Ammon's horn (tissue), 1 donor: ENCODE data around the gene RBFOX2.
"Not testable (repeated sequence)": the region's sequence is repeated elsewhere in the genome, so short reads cannot be mapped to it uniquely, and the experiment has no call there.

Source experiments
- DNase-seq: peaks from one replicate; pipeline ENCODE4 v3.0.0-alpha.2; 2016; ENCODE audit warnings: low spot score

Gene RBFOX2

DNA sequence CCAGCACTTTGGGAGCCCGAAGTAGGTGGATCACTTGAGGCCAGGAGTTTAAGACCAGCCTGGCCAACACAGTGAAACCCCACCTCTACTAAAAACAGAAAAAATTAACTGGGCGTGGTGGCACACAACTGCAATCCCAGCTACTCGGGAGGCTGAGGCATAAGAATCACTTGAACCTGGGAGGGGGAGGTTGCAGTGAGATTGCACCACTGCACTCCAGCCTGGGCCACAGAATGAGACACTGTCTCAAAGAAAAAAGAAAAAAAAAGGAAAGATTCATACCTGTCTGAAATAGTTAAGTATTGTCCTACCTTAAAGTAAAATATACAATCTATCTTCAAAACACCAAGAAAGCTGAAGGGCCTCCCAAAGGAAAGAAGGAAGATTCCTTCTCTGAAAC is 20.1 kb downstream of the RBFOX2 start:
- no peak for DNase-seq

DNA sequence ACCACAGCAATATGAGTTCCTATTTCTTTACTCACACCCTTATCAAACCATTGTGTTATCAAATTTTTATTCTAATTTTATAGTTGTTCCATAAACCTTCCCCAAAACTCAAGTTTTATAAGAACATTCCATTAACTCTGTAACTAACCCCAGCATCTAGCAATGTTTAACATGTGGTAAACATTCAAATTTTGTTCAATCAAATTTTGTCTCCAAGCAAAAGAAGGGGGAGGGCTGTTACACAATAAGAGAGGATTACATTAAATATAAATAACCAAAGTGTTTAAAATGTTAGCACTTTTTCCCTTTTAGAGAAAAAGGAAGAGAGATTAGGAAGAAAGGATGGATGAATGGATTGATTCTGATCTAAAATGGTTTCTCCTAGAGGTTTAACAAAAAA is 20.5 kb downstream of the RBFOX2 start:
- no peak for DNase-seq

DNA sequence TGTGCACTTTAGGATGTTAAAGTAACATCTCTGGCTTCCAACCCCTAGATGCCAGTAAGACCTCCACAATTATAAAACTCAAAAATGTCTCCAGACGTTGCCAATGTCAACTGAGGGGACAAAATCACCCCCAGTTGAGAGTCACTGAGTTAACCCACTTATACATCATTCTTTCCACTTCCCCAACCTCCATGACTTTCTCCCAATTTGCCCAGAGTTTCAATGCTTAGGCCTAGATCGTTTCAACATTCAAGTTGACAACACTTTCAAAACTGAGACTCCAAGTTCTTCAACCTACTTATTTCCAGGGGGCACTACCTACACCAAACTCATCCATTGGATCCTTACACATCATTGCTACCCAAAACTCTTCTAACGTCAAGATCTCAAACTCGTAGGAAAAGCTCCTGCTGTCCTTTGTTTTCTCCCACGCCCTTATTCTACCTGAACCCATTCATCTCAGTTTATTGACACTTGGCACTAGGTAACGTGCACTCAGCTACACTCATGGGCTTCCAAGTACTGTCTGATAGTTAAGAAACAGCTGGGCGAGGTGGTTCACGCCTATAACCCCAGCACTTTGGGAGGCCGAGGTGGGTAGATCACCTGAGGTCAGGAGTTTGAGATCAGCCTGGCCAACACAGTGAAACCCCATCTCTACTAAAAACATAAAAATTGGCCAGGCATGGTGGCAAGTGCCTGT is 24.5 kb downstream of the RBFOX2 start:
- DNase-seq = no peak

DNA sequence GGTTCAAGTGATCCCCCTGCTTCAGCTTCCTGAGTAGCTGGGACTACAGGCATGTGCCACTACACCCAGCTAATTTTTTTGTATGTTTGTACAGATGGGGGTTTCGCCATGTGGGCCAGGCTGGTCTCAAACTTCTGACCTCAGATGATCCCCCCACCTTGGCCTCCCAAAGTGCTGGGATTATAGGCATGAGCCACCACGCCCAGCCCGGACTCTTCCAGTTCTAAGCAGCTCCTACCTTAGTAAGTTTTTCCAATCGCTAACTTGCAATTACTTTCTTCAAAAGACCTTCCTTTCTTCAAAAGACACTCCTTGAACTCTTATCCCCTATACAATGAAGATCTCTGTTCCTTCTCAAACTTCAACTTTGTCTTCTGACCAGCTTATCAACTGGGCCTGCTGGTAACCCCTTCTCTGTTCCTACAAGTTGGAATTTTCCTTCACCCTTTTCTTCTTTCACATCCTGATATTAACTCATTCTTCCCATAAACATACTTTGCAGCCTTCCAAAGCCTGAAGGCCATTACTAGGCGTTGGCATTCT is 25.8 kb downstream of the RBFOX2 start:
- no peak for DNase-seq

DNA sequence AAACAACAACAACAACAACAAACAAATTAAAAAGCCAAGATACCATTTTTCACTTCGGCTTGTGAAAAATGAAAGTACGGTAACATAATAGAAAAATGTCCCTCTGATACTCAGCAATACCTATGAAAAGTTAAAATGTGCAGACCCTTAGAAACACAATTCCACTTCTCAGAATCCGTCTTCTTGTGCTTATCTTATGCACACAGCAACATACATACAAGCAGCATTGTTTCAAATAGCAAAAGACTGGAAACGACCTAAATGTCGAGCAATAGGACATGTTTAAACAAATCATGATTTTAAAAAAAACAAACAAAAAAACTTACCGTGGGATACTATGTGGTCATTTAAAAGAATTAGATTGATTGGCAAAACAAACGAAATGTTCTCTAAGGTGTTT is 26.5 kb downstream of the RBFOX2 start:
- no peak for DNase-seq

DNA sequence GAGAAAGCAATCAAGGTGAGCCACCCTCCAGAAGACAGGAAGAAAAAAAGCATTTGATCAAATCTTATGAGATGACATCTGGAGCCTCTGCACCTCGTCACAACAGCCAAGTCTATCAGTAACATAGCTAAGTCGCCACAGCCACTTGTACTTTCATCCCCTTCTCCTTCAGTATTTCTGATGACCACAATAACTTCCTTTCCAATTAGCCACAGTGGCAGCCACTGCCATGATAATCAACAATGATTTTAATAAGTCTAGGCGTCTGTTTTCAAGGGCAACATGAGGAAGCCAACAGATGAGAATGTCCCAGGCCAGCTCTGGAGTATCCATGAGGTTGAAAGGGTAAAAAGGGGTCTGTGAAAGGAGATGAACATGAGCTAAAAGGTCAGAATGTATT is 29.9 kb downstream of the RBFOX2 start:
- DNase-seq = no peak

DNA sequence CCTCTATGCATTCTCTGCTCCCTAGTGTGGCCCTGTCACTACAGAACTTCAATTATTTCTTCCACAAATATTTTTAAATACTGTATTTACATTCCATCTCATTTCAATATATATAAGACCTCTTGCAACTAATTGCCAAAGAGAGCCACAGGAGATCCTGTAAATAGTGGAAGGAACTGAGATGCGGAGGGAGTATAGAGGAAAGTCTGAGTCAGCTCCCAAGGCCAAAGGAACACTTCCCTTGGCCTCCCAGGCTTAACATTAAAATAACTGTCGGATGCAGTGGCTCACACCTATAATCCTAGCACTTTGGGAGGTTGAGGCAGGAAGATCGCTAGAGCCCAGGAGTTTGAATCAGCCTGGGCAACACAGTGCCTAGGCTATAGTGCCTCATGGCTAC is 31.2 kb downstream of the RBFOX2 start:
- DNase-seq = no peak

DNA sequence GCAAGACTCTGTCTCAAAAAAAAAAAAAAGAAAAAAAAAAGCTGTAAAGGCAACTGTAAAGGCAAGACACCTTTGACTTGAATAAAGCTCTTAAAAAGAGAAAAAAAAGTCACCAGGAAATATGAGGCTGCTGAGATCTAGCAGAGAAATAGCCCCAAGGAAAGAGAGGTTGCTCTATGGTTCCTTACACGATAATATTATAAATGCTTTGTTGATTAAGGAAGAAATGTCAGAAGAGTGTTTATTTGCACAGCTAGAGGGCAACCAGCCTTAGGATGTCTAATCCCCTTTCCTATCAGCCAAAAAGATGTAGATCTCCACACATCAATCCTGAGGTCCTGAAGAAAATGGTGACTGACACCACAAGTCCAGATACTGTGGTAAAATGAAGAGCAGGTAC is 32.0 kb downstream of the RBFOX2 start:
- no peak for DNase-seq

DNA sequence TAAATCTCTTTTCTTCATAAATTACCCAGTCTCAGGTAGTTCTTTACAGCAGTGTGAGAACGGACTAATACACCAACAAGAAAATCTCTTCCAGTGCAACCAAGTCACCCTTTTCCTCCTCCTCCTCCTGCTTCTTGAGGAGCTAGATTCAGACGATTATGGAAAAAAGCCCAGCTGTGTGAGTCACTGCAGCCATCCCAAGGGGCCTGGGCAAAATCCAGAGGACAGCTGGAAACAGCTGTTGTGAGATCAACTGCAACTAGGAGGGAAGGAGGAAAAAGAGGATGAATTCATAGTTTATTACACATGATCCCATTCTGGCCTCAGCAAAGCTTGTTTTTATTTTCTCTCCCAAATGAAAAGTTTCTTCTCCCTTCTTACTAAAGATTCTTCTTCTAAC is 32.9 kb downstream of the RBFOX2 start:
- no peak for DNase-seq

DNA sequence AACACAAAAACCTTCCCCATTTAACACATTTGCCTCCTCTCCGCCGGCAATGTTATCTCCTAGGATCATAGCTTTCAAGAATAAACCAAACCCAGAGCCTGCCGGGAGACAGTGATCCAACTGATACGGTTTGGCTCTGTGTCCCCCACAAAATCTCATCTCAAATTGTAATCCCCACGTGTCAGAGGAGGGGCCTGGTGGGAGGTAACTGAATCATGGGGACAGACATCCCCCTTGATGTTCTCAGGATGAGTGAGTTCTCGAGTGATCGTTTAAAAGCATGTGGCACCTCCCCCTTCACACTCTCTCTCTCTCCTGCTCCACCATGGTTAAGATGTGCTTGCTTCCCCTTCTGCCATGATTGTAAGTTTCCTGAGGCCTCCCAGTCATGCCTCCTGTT is 33.3 kb downstream of the RBFOX2 start:
- DNase-seq = no peak

DNA sequence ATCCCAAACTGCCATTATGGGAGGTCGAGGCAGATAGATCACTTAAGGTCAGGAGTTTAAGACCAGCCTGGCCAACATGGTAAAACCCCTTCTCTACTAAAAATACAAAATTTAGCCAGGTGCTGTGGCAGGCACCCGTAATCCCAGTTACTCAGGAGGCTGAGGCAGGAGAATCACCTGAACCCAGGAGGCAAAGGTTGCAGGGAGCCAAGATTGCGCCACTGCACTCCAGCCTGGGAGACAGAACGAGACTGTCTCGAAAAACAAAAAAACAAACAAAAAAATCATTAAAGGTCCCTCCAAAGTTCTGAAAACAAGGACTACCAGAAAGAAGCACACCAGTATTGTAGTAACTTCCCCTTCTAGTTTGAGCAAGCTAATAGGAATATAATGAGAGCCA is 34.9 kb downstream of the RBFOX2 start:
- DNase-seq = not testable (repeated sequence)

DNA sequence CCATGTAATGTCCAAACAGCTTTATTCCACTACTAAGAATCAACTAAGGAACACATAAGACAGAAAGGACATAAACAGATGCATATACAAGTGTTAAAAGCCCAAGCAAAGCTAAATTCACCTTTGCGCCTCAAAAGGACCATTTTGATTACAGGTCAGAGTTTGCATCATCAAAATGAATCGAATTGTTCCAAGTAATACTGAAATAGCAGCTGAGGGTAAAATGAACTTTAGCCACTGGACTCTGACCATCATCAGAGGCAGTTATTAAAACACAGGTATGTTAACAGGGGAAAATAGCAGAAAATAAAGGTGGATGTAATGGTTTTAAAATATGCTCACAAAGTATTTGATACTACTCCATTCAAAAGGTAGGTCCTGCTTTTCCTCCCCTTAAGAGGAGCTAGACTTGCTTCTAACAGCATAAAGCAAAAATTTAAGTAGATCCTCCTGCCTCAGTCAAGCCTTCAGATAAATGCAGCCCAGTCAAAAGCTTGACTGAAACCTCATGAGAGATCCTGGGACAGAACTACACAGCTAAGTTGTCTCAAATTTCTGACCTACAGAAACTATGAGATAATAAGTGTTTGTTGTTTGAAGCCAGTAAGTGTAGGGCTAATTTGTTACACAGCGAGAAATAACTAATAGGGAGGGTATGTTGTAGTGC is 35.4 kb downstream of the RBFOX2 start:
- DNase-seq = no peak

DNA sequence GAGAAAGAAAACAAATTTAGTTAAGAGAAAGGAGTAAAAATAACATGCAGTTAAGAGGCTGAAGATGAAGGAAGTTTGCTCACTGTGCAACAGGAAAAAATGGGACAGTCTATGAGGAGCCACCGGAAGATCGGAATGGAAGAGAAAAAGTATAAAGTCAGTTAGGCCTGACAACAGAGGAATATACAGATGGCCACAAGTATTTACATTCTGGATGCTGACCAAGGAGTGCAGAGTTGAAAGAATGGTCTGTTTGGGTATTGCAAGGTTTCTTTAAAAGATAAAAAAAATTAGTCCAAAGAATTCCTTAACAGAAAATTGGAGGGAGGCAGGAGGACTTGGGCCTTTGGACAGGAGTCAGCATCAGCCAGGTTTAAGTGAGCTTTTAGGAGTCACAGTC is 37.5 kb downstream of the RBFOX2 start:
- DNase-seq = no peak

DNA sequence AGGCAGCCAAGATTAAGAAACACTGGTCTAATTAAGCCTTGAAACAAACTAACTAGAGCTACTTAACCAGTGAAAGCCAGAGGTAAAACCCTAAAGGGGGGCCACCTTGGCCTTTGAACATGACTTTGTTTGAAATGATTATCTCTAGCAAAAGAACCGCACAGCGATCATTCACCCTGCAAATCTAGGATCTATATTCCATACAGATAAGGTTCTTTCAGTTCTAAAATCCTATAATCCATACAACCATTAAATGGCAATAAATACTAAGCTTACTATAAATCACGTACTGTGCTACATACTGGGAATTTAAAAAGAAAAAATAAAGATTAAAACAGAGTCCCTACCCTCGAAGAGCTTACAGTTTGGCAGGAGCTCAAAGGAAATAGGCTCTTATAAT is 40.6 kb downstream of the RBFOX2 start:
- no peak for DNase-seq

DNA sequence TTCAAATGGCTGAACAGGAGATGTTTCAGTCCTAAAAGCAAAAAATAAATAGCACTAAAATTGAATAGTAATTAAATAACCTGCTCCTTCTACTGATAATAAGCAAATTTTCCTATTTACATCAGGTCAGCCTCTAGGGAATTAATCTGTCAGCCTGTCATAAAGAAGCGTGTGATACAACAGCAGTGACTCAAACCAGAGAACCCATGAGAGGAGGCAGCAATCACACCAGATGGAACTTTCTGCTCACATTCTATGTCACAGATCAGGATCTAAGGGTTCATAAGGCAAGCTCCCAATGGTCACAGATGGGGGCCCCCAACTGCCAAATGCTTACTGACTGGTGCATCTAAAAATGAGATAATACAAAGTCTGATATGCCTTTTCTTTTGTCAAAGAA is 41.1 kb downstream of the RBFOX2 start:
- DNase-seq = no peak

DNA sequence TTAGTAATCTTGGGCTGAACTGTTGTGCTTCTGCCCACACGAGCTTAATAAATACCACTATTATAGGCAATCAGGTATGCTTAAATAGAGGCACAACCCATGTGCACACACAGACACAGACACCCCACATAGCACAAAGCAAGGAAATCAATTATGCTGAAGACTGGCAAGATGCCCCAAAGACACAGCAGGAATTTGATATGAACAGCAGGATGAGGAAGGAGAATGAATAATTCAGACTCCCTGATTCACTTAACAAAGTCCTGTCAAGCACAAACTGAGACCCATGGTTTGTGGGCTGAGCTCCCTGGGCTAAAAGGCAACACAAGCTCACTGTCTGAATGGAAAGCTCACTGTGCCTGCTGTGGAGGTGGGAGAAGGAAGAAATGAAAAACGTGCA is 42.5 kb downstream of the RBFOX2 start:
- no peak for DNase-seq

DNA sequence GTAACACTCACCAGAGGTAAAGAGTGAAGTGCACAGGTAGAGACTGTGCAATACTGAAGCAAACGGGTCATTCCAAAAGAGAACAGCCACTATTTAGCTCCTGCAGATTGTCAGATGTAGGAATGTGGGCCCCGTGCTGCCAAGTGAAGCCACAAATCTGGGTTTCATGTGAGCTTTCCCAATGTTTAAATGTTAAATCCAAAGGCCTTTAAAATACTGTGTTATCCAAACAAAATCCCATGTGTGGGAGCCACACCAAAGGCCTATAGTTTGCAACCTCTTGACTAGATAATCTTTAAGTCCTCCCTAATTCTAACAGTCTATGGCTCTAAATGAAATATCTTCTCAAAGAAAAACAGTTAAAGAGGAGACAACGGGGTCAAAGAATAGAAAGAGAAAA is 43.3 kb downstream of the RBFOX2 start:
- no peak for DNase-seq

DNA sequence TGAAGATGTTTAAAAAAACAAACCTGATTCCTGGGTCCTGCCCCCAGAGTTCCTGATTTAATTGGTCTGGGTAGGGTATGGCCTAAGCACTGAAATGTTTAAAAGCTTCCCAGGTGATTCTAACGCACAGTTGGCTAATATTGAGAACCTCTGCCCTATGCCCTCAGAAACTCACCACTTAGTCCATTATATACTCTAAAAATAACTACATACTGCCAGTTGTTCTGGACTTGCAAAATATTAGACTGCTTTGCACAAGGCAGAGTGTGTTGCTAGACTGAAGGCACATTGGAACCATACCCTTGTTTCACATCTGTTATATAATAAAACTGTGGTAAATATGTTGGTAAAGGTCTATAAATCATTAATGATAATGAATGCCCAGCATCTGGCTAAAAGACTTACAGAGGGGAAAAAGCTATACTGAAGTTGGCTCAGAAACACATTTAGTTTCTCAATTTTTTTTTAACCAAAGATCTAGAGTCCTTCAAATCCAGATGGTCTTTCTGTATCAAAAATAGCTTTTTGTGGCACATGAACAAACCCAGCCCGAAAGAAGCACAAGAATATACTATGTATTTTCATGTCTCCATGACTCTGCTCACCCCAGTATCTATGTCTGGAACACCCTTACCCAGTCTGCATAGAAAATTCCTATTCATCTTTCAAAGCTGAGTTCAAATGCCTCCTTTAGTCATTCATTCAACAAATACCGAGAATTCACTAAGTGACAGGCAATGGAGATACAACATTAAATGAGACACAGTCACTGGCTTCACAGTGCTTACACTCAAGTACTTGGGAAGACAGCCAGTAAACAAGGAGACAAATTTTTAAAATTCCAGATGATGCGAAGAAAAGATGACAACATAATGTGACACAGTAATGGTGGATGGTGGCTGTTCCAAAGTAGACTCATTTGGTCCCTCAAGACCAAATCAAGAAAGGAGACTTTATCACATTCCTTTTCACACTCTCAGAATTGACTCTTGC is 44.1 kb downstream of the RBFOX2 start:
- DNase-seq = no peak

DNA sequence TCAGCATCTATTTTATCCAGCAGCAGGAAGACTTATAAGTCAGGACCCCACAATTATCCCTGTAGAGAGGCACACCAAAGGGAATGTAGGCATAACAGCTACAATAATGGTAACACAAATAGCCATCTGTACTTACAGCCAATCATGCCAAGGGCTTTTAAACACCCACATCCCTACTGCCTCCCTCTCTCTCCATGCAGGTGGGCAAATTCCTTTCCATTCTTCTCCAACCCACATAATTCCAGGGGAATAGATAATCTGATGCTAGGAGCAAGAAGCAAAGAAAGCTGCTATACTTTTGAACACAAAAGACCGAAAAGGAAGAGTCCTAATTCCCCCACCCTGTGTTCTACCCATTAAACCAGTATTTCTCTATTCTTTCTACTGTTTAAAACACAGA is 46.7 kb downstream of the RBFOX2 start:
- no peak for DNase-seq

DNA sequence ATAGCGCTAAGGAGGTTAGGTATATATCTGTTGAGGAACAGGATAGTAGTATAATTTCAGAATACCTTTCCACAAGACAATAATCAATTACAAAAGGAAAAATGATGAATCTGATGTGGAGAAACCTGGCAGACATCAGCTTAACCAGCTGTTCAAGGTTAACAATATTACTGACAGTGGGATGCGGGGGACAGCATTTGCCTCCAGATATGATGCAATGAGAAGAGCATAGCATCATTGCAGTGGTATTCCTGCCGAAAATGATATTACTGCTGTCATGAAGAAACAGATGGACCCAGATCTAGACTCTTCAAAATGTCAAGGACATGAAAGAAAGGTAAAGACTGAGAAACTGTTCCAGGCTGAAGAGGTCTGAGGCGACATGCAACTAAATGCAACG is 49.7 kb downstream of the RBFOX2 start:
- no peak for DNase-seq

DNA sequence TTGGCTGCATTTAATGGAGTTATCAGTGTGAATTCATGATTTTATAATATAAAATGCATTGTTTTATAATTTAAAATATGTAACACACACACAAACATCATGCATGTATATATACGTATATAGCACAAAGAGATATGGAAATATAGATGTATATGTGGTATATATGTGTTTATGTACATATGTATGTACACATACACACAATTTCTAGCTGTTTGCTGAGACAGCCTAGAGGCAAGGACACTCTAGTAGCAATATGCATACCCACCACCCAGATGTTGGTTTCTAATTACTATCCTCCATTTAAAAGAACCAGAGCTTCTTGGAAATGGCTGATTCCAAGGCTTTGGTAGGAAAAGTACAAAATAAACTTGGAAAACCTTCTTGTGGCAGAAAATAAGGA is 50.4 kb downstream of the RBFOX2 start:
- no peak for DNase-seq

DNA sequence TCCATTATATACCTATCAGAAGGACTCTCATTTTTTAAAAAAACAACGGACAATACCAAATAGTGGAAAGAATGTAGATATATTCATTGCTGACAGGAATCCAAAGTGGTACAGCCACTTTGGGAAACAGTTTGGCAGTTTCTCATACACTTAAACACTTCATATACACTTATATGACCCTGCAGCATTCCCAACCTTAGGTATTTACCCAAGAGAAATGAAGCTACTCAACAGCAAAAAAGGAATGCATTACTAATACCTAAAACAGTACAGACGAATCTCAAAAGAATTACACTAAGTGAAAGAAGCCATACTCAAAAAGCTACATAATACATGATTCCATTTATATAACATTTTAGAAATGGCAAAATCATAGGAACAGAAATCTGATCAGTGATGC is 51.5 kb downstream of the RBFOX2 start:
- DNase-seq = no peak

DNA sequence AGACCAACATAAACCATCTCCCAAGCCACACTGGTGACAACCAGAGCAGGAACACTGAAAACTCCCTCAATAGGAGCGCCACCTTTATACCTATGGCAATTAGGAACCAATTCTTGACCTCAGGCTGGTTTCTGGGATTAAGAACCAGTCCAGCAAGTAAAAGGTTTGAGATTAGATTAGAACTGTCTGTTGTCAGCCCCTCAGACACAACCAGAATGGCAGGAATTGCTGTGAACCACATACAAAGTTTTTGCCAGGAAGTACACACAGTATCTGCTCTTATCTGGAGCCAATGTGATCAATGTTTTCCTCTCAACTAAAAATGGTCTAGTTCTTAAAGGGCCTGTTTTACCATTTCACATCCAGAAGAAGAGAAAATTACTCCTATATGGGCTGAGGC is 55.2 kb downstream of the RBFOX2 start:
- no peak for DNase-seq
